Stimulated activated CD8-positive, alpha-beta memory T cell treated with anti-CD3 and anti-CD28 coated beads, Interleukin-4, amount 100 ng/mL, for 1 hour (primary cell): Measurements from ENCODE around the gene TMEM80.
"Not testable (repeated sequence)": the region's sequence is repeated elsewhere in the genome, so short reads cannot be mapped to it uniquely, and the experiment has no call there.

ENCODE experiments used
- DNase-seq, 2 donors: peaks; one replicate each; pipeline ENCODE4 v3.0.0-alpha.2; 2020; ENCODE audit warnings: low read depth in 2 of 2, low spot score in 1 of 2

The TMEM80 gene

DNA sequence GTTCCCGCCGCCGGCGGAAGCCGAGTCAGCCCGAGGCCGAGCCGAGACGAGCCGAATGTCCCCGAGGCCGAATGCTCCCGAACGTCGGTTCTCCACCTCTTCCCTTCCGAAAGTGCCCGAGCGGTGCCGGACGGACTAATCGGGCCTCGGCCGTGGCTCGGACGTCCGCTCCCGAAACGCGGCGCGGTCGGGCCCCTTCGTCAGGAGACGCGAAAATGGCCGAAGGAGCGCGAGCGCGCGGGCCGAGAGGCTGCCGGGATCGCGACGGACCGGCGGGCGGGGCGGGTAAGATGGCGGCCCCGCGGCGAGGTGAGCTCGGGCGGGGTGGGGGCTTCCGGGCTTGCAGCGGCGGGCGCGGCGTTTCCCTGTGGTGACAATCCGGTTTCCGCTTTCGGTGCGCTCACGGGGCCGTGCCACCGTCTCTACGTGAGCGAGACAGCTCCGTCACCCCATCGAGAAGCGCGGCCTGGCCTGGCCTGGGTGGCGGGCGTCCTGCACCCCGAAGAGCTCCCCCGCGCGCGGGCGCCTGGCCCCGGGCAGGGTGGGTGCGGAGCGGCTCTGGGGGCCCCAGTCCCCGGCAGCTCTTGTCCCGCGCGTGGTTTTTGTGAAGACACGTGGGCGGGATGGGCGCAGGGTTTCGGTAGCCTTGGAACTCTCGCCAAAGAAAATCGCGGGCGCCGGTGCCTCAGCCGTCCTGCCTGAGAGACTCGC is at the start of gene TMEM80:
Gene TMEM80 (plus strand): TSS at position 279 of the 711 bp plus-strand sequence. CDS start 12 bp downstream, at position 291.
- peak; percentile 91 to 93 for DNase-seq

GRCh38 chr11:646214-646613 is 49.4 kb upstream of the TMEM80 start:
- DNase-seq, result no peak

GRCh38 chr11:647672-648158 is 47.9 kb upstream of the TMEM80 start:
- DNase-seq, result not testable (repeated sequence)

- no peak for DNase-seq
These were observed 45.1 kb upstream of the TMEM80 start for GRCh38 chr11:650482-650881.

DNA sequence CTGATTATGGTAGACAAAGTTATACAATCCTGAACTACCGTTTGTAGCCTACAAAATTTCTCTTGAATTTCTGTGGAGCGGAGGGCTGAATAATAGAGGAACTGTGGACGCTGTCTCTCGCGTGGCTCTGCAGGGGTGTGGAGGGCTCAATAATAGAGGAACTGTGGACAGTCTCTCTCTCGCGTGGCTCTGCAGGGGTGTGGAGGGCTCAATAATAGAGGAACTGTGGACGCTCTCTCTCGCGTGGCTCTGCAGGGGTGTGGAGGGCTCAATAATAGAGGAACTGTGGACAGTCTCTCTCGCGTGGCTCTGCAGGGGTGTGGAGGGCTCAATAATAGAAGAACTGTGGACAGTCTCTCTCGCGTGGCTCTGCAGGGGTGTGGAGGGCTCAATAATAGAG is 42.5 kb upstream of the TMEM80 start:
- not testable (repeated sequence) for DNase-seq

- DNase-seq, result no peak
These were observed 41.8 kb upstream of the TMEM80 start for GRCh38 chr11:653837-654236.

DNA sequence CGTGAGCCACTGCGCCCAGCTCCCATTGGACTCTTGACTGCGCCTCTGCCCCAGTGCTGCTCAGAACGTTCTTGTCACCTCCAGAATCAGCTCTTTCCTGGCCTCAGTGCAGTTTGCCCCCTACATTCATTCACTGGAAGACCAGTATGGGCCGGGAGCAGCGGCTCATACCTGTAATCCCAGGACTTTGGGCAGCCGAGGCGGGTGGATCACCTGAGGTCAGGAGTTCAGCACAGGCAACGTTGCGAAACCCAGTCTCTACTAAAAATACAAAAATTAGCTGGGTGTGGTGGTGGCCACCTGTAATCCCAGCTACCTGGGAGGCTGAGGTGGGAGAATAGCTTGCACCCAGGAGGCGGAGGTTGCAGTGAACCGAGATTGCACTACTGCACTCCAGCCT is 41.2 kb upstream of the TMEM80 start:
- DNase-seq, result not testable (repeated sequence)

GRCh38 chr11:655036-655726 is 40.4 kb upstream of the TMEM80 start:
- DNase-seq, result no peak

- DNase-seq, result no peak
These were observed 39.2 kb upstream of the TMEM80 start for GRCh38 chr11:656426-656825.

DNA sequence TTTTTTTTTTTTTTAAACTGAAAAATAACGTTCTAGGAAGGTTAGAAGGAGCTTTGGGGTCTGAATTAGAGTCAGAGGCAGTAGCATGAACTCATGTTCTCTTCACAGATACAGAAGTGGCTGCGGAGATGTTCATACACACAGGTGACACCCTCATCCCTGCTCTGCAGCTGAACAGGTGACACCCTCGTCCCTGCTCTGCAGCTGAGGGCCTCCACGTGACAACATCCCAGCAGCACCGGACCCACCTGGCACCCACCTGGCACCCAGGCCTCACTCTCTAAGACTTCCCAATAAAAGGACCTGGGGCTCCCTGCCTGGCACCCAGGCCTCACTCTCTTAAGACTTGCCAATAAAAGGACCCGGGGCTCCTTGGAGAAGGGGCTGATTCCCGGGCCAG is 38.8 kb upstream of the TMEM80 start:
- DNase-seq, result no peak

- DNase-seq, result no peak
These were observed 37.9 kb upstream of the TMEM80 start for GRCh38 chr11:657691-658126.

- no peak for DNase-seq
These were observed 36.0 kb upstream of the TMEM80 start for GRCh38 chr11:659532-660085.

GRCh38 chr11:660281-660680 is 35.3 kb upstream of the TMEM80 start:
- DNase-seq, result no peak

- no peak for DNase-seq
These were observed 34.8 kb upstream of the TMEM80 start for GRCh38 chr11:660681-661444.

DNA sequence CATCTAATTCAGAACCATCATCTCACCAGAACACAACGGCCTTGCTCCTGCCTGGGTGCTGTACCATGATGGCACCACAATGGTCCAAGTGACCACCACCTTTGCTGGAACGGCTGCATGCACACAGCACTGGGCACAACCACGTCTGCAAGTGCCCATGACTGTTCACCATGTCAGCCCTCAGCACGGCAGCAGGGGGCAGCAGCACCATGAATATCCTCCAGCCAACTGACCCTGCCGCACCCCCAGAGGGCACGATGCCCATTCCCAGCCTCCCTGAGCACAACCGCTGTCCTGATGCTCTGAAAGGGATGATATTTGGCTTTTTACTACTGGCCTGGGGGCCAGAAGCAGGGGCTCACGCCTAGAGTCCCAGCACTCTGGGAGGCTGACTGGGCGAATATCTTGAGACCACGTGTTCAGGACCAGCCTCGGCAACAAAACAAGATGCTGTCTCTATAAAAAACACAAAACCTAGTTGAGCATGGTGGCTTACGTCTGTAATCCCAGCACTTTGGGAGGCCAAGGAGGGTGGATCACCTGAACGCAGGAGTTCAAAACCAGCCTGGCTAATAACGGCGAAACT is 32.8 kb upstream of the TMEM80 start:
- no peak for DNase-seq

DNA sequence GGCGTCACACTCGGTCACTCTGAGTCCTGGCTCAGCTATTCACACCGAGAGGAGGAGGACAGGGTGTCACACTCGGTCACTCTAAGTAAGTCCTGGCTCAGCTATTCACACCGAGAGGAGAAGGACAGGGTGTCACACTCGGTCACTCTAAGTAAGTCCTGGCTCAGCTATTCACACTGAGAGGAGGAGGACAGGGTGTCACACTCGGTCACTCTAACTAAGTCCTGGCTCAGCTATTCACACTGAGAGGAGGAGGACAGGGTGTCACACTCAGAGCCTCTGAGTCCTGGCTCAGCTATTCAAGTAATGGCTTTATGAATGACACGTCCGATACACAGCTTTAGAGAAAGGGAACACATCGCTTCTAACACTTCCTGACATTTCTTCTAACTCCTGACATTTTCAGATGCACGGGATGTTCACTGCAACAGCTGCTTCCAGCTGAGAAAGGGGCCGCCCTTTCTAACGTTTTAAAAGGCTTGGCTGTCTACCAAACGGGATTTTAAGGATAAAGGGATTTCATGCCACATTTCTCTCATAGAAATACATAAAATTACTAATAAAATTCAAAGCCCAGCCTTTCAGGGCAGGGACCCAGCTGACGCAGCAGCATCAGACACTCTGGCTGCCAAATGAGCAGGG is 30.4 kb upstream of the TMEM80 start:
- DNase-seq, result no peak

GRCh38 chr11:665704-666281 is 29.8 kb upstream of the TMEM80 start:
- no peak for DNase-seq

DNA sequence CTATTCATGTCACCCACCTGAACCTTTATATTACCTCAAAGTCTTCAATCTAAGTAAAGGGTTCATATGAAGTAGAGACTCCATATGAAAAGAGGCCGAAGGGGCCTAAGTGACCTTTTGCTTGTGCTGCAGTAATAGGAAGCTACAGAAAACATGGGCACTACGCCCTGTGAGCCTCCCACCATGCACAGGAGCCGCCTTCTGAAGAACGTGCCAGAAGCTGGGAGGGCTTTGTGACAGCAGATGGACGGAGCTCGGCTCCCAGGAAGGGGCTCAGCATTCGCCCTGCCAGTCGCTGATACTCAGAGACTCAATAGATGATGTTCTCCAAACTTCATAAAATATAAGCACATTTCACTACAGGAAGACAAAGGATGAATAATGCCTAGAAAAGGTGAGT is 21.8 kb upstream of the TMEM80 start:
- no peak for DNase-seq

- DNase-seq, result no peak
These were observed 21.2 kb upstream of the TMEM80 start for GRCh38 chr11:674406-674805.

GRCh38 chr11:678297-678696 is 17.3 kb upstream of the TMEM80 start:
- DNase-seq, result no peak
